Suprapubic skin (tissue), 4 donors: ENCODE measurements around the gene TEX50.

Experiments used
- EP300 ChIP-seq: sonication (generic); formaldehyde crosslinking; IDR thresholded peaks from one replicate; pipeline ENCODE4 v1.6.1; 2017; ENCODE audit warnings: antibody characterized with exemption
- POLR2A ChIP-seq, 2 donors: fragments of 450-650 bp; IDR thresholded peaks; one replicate each; pipeline ENCODE4 v1.6.1; 2017; ENCODE audit warnings: antibody characterized with exemption in 2 of 2, mild to moderate bottlenecking in 2 of 2, moderate library complexity in 2 of 2
- POLR2AphosphoS5 ChIP-seq, 3 donors: sonication (generic); formaldehyde crosslinking; IDR thresholded peaks; one replicate each; pipeline ENCODE4 v1.6.1; 2017; ENCODE audit warnings: antibody characterized with exemption in 3 of 3
- TF ChIP-seq, protein P1 (sequence below), 2 donors: fragments of 200-600 bp in 1 of 2; fragments of 450-650 bp in 1 of 2; sonication (generic) in 1 of 2; IDR thresholded peaks; one replicate each; pipeline ENCODE4 v1.5.1; 2016 to 2019; ENCODE audit warnings: antibody characterized with exemption in 2 of 2, mild to moderate bottlenecking in 1 of 2, moderate library complexity in 1 of 2

DNA sequence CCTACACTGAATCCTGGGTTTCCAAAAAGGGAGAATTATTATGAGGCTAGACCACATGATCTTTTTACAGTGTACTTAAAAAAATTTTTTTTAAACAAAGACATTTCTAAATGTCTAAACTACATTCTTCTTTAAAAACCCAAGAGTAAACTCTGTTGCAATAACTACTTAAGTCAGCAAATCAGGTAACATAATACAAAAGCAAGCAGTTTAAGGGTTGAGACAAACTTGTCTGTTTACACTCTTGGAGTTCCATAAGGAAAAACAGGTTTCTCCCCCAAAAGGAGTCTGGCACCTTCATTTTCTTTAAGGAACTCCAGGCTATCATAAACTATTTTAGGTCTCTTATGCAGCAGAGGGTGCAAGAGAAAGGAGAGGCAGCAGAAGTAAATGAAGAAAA, 47.0 kb downstream of the TEX50 start:
- TF ChIP-seq, protein P1, sequence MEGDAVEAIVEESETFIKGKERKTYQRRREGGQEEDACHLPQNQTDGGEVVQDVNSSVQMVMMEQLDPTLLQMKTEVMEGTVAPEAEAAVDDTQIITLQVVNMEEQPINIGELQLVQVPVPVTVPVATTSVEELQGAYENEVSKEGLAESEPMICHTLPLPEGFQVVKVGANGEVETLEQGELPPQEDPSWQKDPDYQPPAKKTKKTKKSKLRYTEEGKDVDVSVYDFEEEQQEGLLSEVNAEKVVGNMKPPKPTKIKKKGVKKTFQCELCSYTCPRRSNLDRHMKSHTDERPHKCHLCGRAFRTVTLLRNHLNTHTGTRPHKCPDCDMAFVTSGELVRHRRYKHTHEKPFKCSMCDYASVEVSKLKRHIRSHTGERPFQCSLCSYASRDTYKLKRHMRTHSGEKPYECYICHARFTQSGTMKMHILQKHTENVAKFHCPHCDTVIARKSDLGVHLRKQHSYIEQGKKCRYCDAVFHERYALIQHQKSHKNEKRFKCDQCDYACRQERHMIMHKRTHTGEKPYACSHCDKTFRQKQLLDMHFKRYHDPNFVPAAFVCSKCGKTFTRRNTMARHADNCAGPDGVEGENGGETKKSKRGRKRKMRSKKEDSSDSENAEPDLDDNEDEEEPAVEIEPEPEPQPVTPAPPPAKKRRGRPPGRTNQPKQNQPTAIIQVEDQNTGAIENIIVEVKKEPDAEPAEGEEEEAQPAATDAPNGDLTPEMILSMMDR (IDR thresholded peaks at IDR 0.05): no peak
- TF ChIP-seq POLR2AphosphoS5 (IDR thresholded peaks at IDR 0.05) (no peak), EP300 (no peak), POLR2A (IDR thresholded peaks at IDR 0.05) (no peak)
